Glutamatergic neuron (in vitro differentiated cells): ENCODE measurements around the gene ZNF398. TPM values are rescaled to one million over a fixed set of nuclear protein-coding genes. Genes with fewer than 3 reads are reported as not detected.

ENCODE experiments used
- DNase-seq: peaks from one replicate; pipeline ENCODE4 v3.0.0; 2022
- H3K27ac Mint-ChIP-seq: one replicate; pipeline ENCODE4 v1.8.0; 2020; ENCODE audit warnings: mild to moderate bottlenecking, mixed read lengths, inconsistent platforms; ENCODE audit not compliant: unreplicated experiment
- H3K27me3 Mint-ChIP-seq: one replicate; pipeline ENCODE4 v1.8.0; 2020; ENCODE audit warnings: mild to moderate bottlenecking, moderate library complexity, mixed read lengths, inconsistent platforms; ENCODE audit not compliant: unreplicated experiment
- H3K36me3 Mint-ChIP-seq: one replicate; pipeline ENCODE4 v1.8.0; 2020; ENCODE audit warnings: mild to moderate bottlenecking, mixed read lengths, inconsistent platforms; ENCODE audit not compliant: unreplicated experiment
- H3K4me1 Mint-ChIP-seq: one replicate; pipeline ENCODE4 v1.8.0; 2020; ENCODE audit warnings: mild to moderate bottlenecking, low read depth, mixed read lengths, inconsistent platforms; ENCODE audit not compliant: unreplicated experiment
- H3K4me3 Mint-ChIP-seq: one replicate; pipeline ENCODE4 v1.8.0; 2020; ENCODE audit warnings: mild to moderate bottlenecking, mixed read lengths, inconsistent platforms; ENCODE audit not compliant: unreplicated experiment
- H3K9me3 Mint-ChIP-seq: one replicate; pipeline ENCODE4 v1.8.0; 2020; ENCODE audit warnings: mild to moderate bottlenecking, moderate library complexity, mixed read lengths, inconsistent platforms; ENCODE audit not compliant: unreplicated experiment
- CTCF ChIP-seq: fragments of 200-600 bp; sonication (generic); IDR thresholded peaks from one replicate; pipeline ENCODE4 v1.5.0; 2021; ENCODE audit not compliant: partially characterized antibody, unreplicated experiment
- total RNA-seq: library from RNA; stranded (reverse); fragmentation: NEBNext Ultra II Directional; extraction: Animal tissue kit (Norgen Biotek cat#: 25700); gene quantifications from one replicate; pipeline ENCODE4 v1.2.1, GENCODE V29; 2021; ENCODE audit not compliant: unreplicated experiment

Gene ZNF398
- total RNA-seq, 1 donor from 2014 or later: 13.9 TPM

DNA sequence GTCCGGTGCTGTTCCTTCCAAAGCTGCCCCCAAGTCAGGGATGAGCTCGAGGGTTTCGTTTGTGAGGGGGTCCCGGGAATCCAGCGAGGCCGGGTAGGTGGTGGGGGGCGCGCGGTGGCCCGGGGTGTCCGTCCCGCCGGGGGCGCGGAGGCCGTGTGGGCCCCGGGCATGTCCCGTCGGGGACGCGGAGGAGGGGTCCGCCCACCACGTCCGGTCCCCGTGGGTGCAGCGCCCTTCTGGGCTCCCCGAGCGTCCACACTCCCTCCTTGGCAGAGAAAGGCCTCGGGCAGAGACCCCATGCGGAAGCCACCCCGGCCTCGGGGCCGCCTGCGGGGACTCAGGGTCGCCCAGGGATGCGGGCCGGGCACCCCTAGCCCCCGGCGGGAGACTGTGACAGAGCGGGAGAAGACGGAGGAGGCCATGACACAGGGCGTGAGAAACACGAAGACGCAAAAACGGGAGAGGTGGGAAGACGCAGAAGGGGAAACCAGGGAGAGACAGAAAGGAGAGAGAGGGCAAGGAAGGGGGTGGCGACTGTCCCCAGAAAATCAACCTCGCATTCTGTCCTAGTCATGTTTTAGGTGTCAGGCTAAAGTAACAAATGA lies 20.5 kb upstream of the ZNF398 start:
- peaks cover 7% of the 10 kb centered on the region for H3K36me3 Mint-ChIP-seq
- peak overlapping the region; percentile 98 for H3K27ac Mint-ChIP-seq
- TF ChIP-seq CTCF: no peak
- H3K27me3 Mint-ChIP-seq: peaks cover 14% of the 10 kb centered on the region
- peaks cover 21% of the 10 kb centered on the region for H3K9me3 Mint-ChIP-seq
- H3K4me3 Mint-ChIP-seq: peak overlapping the region; percentile 98
- H3K4me1 Mint-ChIP-seq: peaks cover 12% of the 10 kb centered on the region
- peak; percentile 58 for DNase-seq

GRCh38 chr7:149130572-149131198 lies 16.6 kb upstream of the ZNF398 start:
- no peak for DNase-seq
- Mint-ChIP-seq H3K27ac (no peak overlapping the region), H3K4me3 (no peak overlapping the region), H3K27me3 (peaks cover 8% of the 10 kb centered on the region), H3K9me3 (peaks cover 12% of the 10 kb centered on the region), H3K4me1 (peaks cover 7% of the 10 kb centered on the region), H3K36me3 (peaks cover 7% of the 10 kb centered on the region)
- TF ChIP-seq CTCF: no peak

GRCh38 chr7:149133028-149133710 lies 14.1 kb upstream of the ZNF398 start:
- TF ChIP-seq CTCF: no peak
- Mint-ChIP-seq H3K27me3 (no peaks in the 10 kb centered on the region), H3K36me3 (peaks cover 7% of the 10 kb centered on the region), H3K27ac (no peak overlapping the region), H3K9me3 (peaks cover 5% of the 10 kb centered on the region), H3K4me3 (no peak overlapping the region), H3K4me1 (peaks cover under 1% of the 10 kb centered on the region)
- no peak for DNase-seq

- DNase-seq: no peak
- Mint-ChIP-seq H3K27me3 (no peaks in the 10 kb centered on the region), H3K4me3 (no peak overlapping the region), H3K27ac (no peak overlapping the region), H3K36me3 (peaks cover under 1% of the 10 kb centered on the region), H3K4me1 (no peaks in the 10 kb centered on the region), H3K9me3 (no peaks in the 10 kb centered on the region)
- no peak for TF ChIP-seq CTCF
Measured at GRCh38 chr7:149136118-149136517, 11.1 kb upstream of the ZNF398 start.

DNA sequence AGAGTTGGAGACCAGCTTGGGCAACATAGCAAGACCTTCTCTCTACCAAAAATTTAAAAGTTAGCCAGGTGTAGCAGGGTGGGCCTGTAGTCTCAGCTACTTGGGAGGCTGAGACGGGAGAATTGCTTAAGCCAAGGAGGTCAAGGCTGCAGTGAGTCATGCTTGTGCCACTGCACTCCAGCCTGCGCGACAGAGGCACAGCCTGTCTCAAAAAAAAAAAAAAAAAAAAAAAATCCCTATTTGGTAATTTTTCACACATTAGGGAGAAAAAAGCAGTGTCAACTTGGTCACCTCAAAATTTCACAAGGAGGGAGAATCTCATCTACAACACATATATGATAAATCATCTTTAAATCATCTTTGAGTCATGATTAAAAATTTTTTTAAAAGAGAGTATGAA lies 6.4 kb upstream of the ZNF398 start:
- H3K4me1 Mint-ChIP-seq: peaks cover 5% of the 10 kb centered on the region
- DNase-seq: no peak
- no peaks in the 10 kb centered on the region for H3K36me3 Mint-ChIP-seq
- H3K27ac Mint-ChIP-seq: no peak overlapping the region
- TF ChIP-seq CTCF: no peak
- no peaks in the 10 kb centered on the region for H3K27me3 Mint-ChIP-seq
- H3K9me3 Mint-ChIP-seq: no peaks in the 10 kb centered on the region
- H3K4me3 Mint-ChIP-seq: no peak overlapping the region
